Neuronal stem cell (in vitro differentiated cells): ENCODE measurements around the gene IFNLR1.

Experiments used
- DNase-seq: peaks from one replicate; pipeline ENCODE4 v3.0.0-alpha.2; 2013; ENCODE audit warnings: low spot score
- H2AFZ ChIP-seq: one replicate; pipeline ENCODE4 v1.6.1; 2013; ENCODE audit warnings: mild to moderate bottlenecking, low read length, inconsistent platforms
- H2AK5ac ChIP-seq: 2 replicates; pipeline ENCODE4 v1.6.1; 2013; ENCODE audit warnings: low read depth, mild to moderate bottlenecking, inconsistent platforms, low read length, moderate library complexity, mixed read lengths
- H2BK120ac ChIP-seq: 2 replicates; pipeline ENCODE4 v1.6.1; 2013; ENCODE audit warnings: low read depth, mild to moderate bottlenecking, inconsistent platforms, low read length, moderate library complexity, mixed read lengths
- H2BK12ac ChIP-seq: one replicate; pipeline ENCODE4 v1.6.1; 2013; ENCODE audit warnings: low read length, inconsistent platforms
- H2BK15ac ChIP-seq: 2 replicates; pipeline ENCODE4 v1.6.1; 2013; ENCODE audit warnings: mild to moderate bottlenecking, low read length, inconsistent platforms, mixed read lengths
- H2BK5ac ChIP-seq: one replicate; pipeline ENCODE4 v1.6.1; 2013; ENCODE audit warnings: inconsistent platforms, mild to moderate bottlenecking, low read length, moderate library complexity
- H3K14ac ChIP-seq: one replicate; pipeline ENCODE4 v1.6.1; 2013; ENCODE audit warnings: low read length, inconsistent platforms
- H3K18ac ChIP-seq: 2 replicates; pipeline ENCODE4 v1.6.1; 2013; ENCODE audit warnings: low read length, inconsistent platforms
- H3K23ac ChIP-seq: 2 replicates; pipeline ENCODE4 v1.6.1; 2013; ENCODE audit warnings: low read depth, mild to moderate bottlenecking, mixed read lengths, low read length, inconsistent platforms; ENCODE audit not compliant: poor library complexity
- H3K27ac ChIP-seq: replicated peaks from 3 replicates; pipeline ENCODE4 v1.5.1; 2013; ENCODE audit warnings: low read length, inconsistent platforms
- H3K27me3 ChIP-seq, 3 experiments: 2 replicates each; pipeline ENCODE4 v1.6.1; 2013; ENCODE audit warnings: low read length in 3 of 3, mild to moderate bottlenecking in 2 of 3, inconsistent platforms in 1 of 3, low read depth in 1 of 3, mixed read lengths in 1 of 3, moderate library complexity in 1 of 3; ENCODE audit not compliant: control insufficient read depth in 3 of 3, insufficient read depth in 3 of 3
- H3K36me3 ChIP-seq, 2 donors: replicated peaks in 1 of 2; 2 replicates each; pipeline ENCODE4 v1.6.1; 2013; ENCODE audit warnings: low read length in 2 of 2; ENCODE audit not compliant: control insufficient read depth in 2 of 2, insufficient read depth in 2 of 2
- H3K4ac ChIP-seq: 2 replicates; pipeline ENCODE4 v1.6.1; 2013; ENCODE audit warnings: inconsistent platforms, mild to moderate bottlenecking, low read length, moderate library complexity
- H3K4me1 ChIP-seq, 2 donors: 1 replicate in 1 of 2; 2 replicates in 1 of 2; pipeline ENCODE4 v1.6.1; 2013; ENCODE audit warnings: low read length in 2 of 2, low read depth in 1 of 2; ENCODE audit not compliant: control insufficient read depth in 2 of 2, insufficient read depth in 1 of 2
- H3K4me2 ChIP-seq: one replicate; pipeline ENCODE4 v1.6.1; 2013; ENCODE audit warnings: mild to moderate bottlenecking, low read length, inconsistent platforms; ENCODE audit not compliant: insufficient read depth, poor library complexity, severe bottlenecking
- H3K4me3 ChIP-seq, 2 donors: 2 replicates each; pipeline ENCODE4 v1.5.1; 2013; ENCODE audit warnings: low read length in 2 of 2, mild to moderate bottlenecking in 2 of 2, inconsistent platforms in 1 of 2, moderate library complexity in 1 of 2
- H3K79me1 ChIP-seq: one replicate; pipeline ENCODE4 v1.6.1; 2013; ENCODE audit warnings: low read depth, mild to moderate bottlenecking, inconsistent platforms, low read length, moderate library complexity
- H3K9ac ChIP-seq: one replicate; pipeline ENCODE4 v1.6.1; 2013; ENCODE audit warnings: mild to moderate bottlenecking, low read depth, low read length, inconsistent platforms; ENCODE audit not compliant: poor library complexity
- H3K9me3 ChIP-seq, 2 donors: replicated peaks in 1 of 2; 2 replicates each; pipeline versions ENCODE3 to v1.6.1; 2013; ENCODE audit warnings: low read length in 2 of 2, mild to moderate bottlenecking in 2 of 2, inconsistent platforms in 1 of 2, low read depth in 1 of 2, mixed read lengths in 1 of 2, moderate library complexity in 1 of 2; ENCODE audit not compliant: control insufficient read depth in 2 of 2, insufficient read depth in 1 of 2
- H4K8ac ChIP-seq: one replicate; pipeline ENCODE4 v1.6.1; 2013; ENCODE audit warnings: low read depth, mild to moderate bottlenecking, inconsistent platforms, low read length, moderate library complexity
- H4K91ac ChIP-seq: one replicate; pipeline ENCODE4 v1.6.1; 2013; ENCODE audit warnings: low read length, low read depth, mild to moderate bottlenecking, inconsistent platforms; ENCODE audit not compliant: poor library complexity
- WGBS, 2 donors: extraction: QIAGEN DNeasy Blood & Tissue Kit; methylation state at CpG; one replicate each; pipeline ENCODE4 v1.1.7; 2013; ENCODE audit warnings: missing lambda C conversion rate in 2 of 2, mixed read lengths in 1 of 2; ENCODE audit not compliant: insufficient read length in 2 of 2, insufficient replicate concordance in 1 of 2; ENCODE audit errors: extremely low coverage in 2 of 2; 5-methylcytosine and 5-hydroxymethylcytosine counted together

The IFNLR1 gene

DNA sequence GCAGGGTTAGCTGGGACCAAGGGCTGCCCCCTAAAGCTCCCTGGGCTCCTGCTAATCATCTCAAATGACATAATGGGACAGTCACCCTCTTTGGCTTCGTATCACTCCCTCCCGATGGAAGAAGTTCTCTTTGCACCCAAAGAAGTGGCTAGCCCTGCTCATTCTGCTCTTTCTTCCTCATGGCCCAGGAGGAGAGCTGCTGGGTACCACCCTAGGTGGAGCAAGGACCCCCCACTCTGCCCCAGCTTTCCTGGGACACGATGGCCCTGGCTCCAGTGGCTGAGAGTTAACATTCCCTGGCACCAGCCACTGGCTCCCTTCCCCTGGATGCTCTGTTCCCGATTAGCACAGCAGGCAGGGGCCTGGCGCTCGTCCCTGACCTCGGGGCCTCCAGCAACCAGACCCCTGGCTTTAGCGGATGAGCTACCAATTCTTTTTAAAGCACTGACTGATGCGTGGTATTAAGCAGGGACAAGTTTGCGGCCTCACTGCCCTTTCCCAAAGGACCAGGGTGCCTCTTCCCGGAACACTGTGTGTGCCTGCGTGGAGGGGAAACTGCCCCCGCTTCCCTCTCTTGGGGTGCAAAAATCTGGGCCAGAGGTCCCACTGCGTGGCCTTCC, 76.3 kb downstream of the IFNLR1 start:
- WGBS, 2 donors, result no CpG with 5 or more reads among the region's 14 CpGs
- no peaks in the 10 kb centered on the region for H3K9me3 ChIP-seq
- H3K79me1 ChIP-seq, result no peaks in the 10 kb centered on the region
- no peak overlapping the region for H3K4me3 ChIP-seq
- no peak overlapping the region for H2AFZ ChIP-seq
- H3K4ac ChIP-seq, result no peak overlapping the region
- no peak overlapping the region for H4K91ac ChIP-seq
- no peak overlapping the region for H2BK15ac ChIP-seq
- no peak overlapping the region for H3K4me2 ChIP-seq
- DNase-seq, result no peak
- H3K9ac ChIP-seq, result no peak overlapping the region
- H2BK5ac ChIP-seq, result no peak overlapping the region
- no peak overlapping the region for H2BK120ac ChIP-seq
- no peak overlapping the region for H2BK12ac ChIP-seq
- peaks cover 0 to 46% (median 0%) of the 10 kb centered on the region in 3 experiments for H3K27me3 ChIP-seq
- no peak overlapping the region for H3K27ac ChIP-seq
- peaks cover 0 to 29% of the 10 kb centered on the region in 2 donors for H3K4me1 ChIP-seq
- no peak overlapping the region for H3K14ac ChIP-seq
- H3K36me3 ChIP-seq, result no peaks in the 10 kb centered on the region
- no peak overlapping the region for H2AK5ac ChIP-seq
- H3K18ac ChIP-seq, result peak overlapping the region; percentile 84
- peak overlapping the region; percentile 49 for H3K23ac ChIP-seq
- H4K8ac ChIP-seq, result no peak overlapping the region

DNA sequence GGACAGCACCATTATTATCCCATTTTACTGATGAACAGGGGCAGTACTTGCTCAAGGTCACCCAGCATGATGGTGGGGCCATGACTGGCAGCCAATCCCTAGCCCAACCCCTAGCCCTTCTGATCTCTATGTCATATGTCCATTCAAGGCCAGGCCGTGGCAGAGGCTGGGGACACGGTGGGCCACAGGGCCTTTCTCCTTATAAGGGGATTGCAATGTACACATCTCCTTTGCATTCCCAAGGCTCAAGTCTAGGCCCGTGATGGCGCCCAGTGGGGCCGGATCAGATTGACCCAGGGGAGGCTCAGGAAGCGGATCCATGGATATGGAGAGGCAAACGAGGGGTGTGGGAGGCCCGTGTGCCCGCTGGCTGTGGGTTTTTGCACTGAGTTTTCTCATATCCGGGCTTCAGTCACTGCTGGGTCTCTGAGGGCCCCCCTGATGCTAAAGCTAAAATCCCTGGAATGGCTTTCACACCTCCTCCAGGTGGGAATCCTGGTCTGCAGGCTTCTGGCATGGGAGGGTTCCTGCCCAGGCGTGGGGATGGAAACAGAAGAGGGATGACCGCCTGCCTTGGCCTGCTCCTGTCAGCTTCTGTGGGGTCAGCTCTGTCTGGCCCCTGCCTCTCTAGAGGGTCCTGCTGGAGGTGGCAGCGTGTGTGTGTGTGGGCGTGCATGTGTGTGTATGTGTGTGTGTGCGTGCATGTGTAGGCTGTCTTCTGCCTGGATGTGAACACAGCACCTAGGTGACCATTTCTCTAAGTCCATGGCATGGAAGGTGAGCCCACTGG, 77.2 kb downstream of the IFNLR1 start:
- H3K4me3 ChIP-seq, result no peak overlapping the region
- no peak overlapping the region for H2BK12ac ChIP-seq
- no peak overlapping the region for H3K27ac ChIP-seq
- peaks cover 0 to 46% (median 0%) of the 10 kb centered on the region in 3 experiments for H3K27me3 ChIP-seq
- H2AK5ac ChIP-seq, result no peak overlapping the region
- no peak overlapping the region for H3K14ac ChIP-seq
- no peaks in the 10 kb centered on the region for H3K36me3 ChIP-seq
- H4K8ac ChIP-seq, result no peak overlapping the region
- H2BK120ac ChIP-seq, result no peak overlapping the region
- no peak overlapping the region for H3K23ac ChIP-seq
- WGBS, 2 donors, result no CpG with 5 or more reads among the region's 15 CpGs
- H3K4ac ChIP-seq, result no peak overlapping the region
- H2BK5ac ChIP-seq, result no peak overlapping the region
- H2AFZ ChIP-seq, result no peak overlapping the region
- no peak overlapping the region for H2BK15ac ChIP-seq
- no peak overlapping the region for H3K9ac ChIP-seq
- no peaks in the 10 kb centered on the region for H3K9me3 ChIP-seq
- H3K18ac ChIP-seq, result no peak overlapping the region
- H3K79me1 ChIP-seq, result no peaks in the 10 kb centered on the region
- no peak overlapping the region for H4K91ac ChIP-seq
- no peak for DNase-seq
- peaks cover 0 to 29% of the 10 kb centered on the region in 2 donors for H3K4me1 ChIP-seq
- no peak overlapping the region for H3K4me2 ChIP-seq

DNA sequence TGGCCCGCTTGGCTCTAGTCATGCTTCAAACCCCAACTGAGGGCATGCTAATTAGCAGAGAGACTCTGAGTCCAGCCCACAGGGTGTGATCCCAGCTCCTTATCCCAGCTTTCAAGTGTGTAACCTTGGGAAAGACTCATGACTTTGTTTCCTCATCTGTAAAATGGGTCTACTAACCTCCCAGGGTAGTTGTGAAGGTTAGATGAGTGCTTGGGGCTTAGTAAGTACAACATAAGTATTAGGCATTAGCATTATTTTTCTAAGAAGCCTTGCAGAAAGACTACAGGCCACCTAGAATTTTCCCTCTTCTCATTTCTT, 78.0 kb downstream of the IFNLR1 start:
- Histone ChIP-seq H2AFZ (no peak overlapping the region), H3K4me3 (no peak overlapping the region), H3K27ac (no peak overlapping the region)

DNA sequence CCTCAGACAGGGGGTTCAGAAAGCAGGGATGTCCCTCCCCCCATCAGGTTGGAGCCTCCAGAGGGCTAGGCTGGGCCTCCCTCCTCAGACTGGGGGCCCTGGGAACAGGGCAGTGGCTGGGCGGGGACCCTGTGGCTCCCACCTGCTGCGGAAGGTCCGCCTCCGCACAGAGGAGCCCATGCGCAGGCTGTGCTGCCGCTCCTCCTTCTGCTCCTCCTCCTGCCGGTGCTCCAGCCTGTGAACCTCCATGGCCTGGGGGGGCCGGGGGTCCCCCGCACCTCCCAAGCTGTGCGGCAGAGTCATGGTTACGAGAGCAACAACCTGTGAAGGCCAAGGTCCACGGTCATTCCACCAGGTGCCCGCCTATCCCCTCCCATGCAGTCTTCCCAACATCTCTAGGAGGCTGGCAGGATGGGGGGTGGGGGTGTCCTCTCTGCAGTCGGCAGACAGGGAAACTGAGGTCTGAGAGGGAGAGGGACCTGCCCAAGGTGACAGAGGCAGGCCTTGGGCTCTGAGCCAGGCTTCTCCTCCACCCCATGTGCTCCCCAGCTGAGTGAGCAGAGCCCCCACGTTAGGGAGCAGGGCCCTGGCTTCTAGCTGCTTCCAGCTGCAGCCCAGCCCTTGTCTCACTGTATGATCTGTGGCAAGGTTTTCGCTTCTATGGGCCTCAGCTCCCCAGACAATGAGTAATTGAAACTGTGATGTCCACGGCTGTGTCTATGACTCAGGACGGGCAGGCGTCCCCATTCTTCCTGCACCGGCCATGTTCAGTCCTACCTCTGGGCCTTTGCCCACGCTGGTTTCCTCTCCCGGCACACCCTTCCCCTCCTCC, 78.5 kb downstream of the IFNLR1 start:
- Histone ChIP-seq H3K4me3 (no peak overlapping the region), H2BK12ac (no peak overlapping the region), H4K91ac (no peak overlapping the region), H2BK15ac (peak overlapping the region; percentile 59), H4K8ac (no peak overlapping the region), H3K36me3 (no peaks in the 10 kb centered on the region), H3K9ac (peak overlapping the region; percentile 4), H2BK5ac (no peak overlapping the region), H3K27ac (no peak overlapping the region), H3K4me1 (peaks cover 0 to 29% of the 10 kb centered on the region in 2 donors), H2BK120ac (no peak overlapping the region), H3K14ac (no peak overlapping the region), H2AFZ (peak overlapping the region; percentile 33), H3K79me1 (no peaks in the 10 kb centered on the region), H3K9me3 (no peaks in the 10 kb centered on the region), H3K23ac (no peak overlapping the region), H3K27me3 (peaks cover 0 to 44% (median 0%) of the 10 kb centered on the region in 3 experiments), H3K4ac (no peak overlapping the region), H2AK5ac (peak overlapping the region; percentile 16), H3K18ac (peak overlapping the region; percentile 81), H3K4me2 (no peak overlapping the region)
- no CpG with 5 or more reads among the region's 22 CpGs for WGBS, 2 donors
- no peak for DNase-seq

More for the DNA sequence above, 78.0 kb downstream of the IFNLR1 start:
- Histone ChIP-seq H3K4ac (no peak overlapping the region), H2BK12ac (no peak overlapping the region), H3K4me2 (no peak overlapping the region), H3K27me3 (peaks cover 0 to 46% (median 0%) of the 10 kb centered on the region in 3 experiments), H3K23ac (no peak overlapping the region), H2BK15ac (no peak overlapping the region), H3K14ac (no peak overlapping the region), H3K9ac (no peak overlapping the region), H3K36me3 (no peaks in the 10 kb centered on the region), H4K8ac (no peak overlapping the region), H2BK5ac (no peak overlapping the region), H2BK120ac (no peak overlapping the region), H3K9me3 (no peaks in the 10 kb centered on the region), H4K91ac (no peak overlapping the region), H2AK5ac (no peak overlapping the region), H3K4me1 (peaks cover 0 to 29% of the 10 kb centered on the region in 2 donors), H3K18ac (no peak overlapping the region), H3K79me1 (no peaks in the 10 kb centered on the region)
- no CpG with 5 or more reads among the region's 1 CpG for WGBS, 2 donors
- DNase-seq, result no peak
